Transverse colon (tissue), 4 donors: ENCODE measurements around the gene PROK1.

Experiments used
- POLR2A ChIP-seq: fragments of 450-650 bp; IDR thresholded peaks from one replicate; pipeline ENCODE4 v1.6.1; 2016; ENCODE audit warnings: antibody characterized with exemption, mild to moderate bottlenecking, moderate library complexity
- POLR2AphosphoS5 ChIP-seq, 3 donors: sonication (generic); formaldehyde crosslinking; IDR thresholded peaks; one replicate each; pipeline ENCODE4 v1.6.1; 2016; ENCODE audit warnings: antibody characterized with exemption in 3 of 3
- TF ChIP-seq, protein P1 (sequence below), 5 experiments: fragments of 200-600 bp in 3 of 5; fragments of 450-650 bp in 2 of 5; sonication (generic) in 3 of 5; IDR thresholded peaks; 1 replicate in 2 of 5; 2 replicates in 3 of 5; pipeline ENCODE4 v1.5.1; 2016 to 2017; ENCODE audit warnings: antibody characterized with exemption in 5 of 5, inconsistent platforms in 3 of 5, mild to moderate bottlenecking in 2 of 5, moderate library complexity in 1 of 5

GRCh38 chr1:110489406-110489805, 38.5 kb downstream of the PROK1 start:
- TF ChIP-seq, protein P1, sequence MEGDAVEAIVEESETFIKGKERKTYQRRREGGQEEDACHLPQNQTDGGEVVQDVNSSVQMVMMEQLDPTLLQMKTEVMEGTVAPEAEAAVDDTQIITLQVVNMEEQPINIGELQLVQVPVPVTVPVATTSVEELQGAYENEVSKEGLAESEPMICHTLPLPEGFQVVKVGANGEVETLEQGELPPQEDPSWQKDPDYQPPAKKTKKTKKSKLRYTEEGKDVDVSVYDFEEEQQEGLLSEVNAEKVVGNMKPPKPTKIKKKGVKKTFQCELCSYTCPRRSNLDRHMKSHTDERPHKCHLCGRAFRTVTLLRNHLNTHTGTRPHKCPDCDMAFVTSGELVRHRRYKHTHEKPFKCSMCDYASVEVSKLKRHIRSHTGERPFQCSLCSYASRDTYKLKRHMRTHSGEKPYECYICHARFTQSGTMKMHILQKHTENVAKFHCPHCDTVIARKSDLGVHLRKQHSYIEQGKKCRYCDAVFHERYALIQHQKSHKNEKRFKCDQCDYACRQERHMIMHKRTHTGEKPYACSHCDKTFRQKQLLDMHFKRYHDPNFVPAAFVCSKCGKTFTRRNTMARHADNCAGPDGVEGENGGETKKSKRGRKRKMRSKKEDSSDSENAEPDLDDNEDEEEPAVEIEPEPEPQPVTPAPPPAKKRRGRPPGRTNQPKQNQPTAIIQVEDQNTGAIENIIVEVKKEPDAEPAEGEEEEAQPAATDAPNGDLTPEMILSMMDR (IDR thresholded peaks at IDR 0.05): no peak
- TF ChIP-seq POLR2A (no peak), POLR2AphosphoS5 (IDR thresholded peaks at IDR 0.05) (no peak)
